HCT116 (cell line): ENCODE data around the gene PROCA1. TPM values are rescaled to one million over a fixed set of nuclear protein-coding genes. Genes with fewer than 3 reads are reported as not detected.

Experiments used
- ATAC-seq: fragments of 200-7000 bp; cut with Tn5 transposase; 2 replicates; pipeline ENCODE4 v1.9.1; 2020; ENCODE audit warnings: mild to moderate bottlenecking, moderate library complexity
- BruUV-seq: library from RNA; stranded (reverse); fragments of 400-500 nt; replicated peaks from 2 replicates; lab custom pipeline; 2021; lab: Mats Ljungman, UMichigan
- CTCF ChIA-PET: fragments of 300-600 bp; sonication (Branson Sonifier 250); formaldehyde crosslinking; loops from one replicate; lab custom pipeline; 2021; ENCODE audit warnings: antibody characterized with exemption; lab: Charles Lee
- POLR2A ChIA-PET: fragments of 300-600, 350-600 bp; sonication (Branson Sonifier 250); formaldehyde crosslinking; loops from one replicate; lab custom pipeline; 2021; ENCODE audit warnings: antibody characterized with exemption; lab: Charles Lee
- RAD21 ChIA-PET, 2 experiments: fragments of 300-600 bp; sonication (Branson Sonifier 250); formaldehyde crosslinking; loops; one replicate each; lab custom pipeline; 2023; ENCODE audit warnings: low total read pairs in 2 of 2; ENCODE audit not compliant: uncharacterized antibody in 2 of 2, unreplicated experiment in 2 of 2, low non-redundant PET in 1 of 2; lab: Charles Lee
- DNase-seq: peaks from one replicate; pipeline ENCODE4 v3.0.0-alpha.2; 2010; ENCODE audit warnings: low read depth, low spot score
- H2AFZ ChIP-seq: fragments of 200-600 bp; shearing (Covaris generic), sonication (generic); 2 replicates; pipeline ENCODE4 v1.6.1; 2017; ENCODE audit warnings: low read depth, mixed run types, mixed read lengths, antibody characterized with exemption, low read length; ENCODE audit not compliant: poor library complexity, severe bottlenecking
- H3K27ac ChIP-seq: 2 replicates; pipeline ENCODE4 v1.5.1; 2012; ENCODE audit warnings: low read depth, low read length
- H3K27me3 ChIP-seq: fragments of 200-600 bp; sonication (generic); 2 replicates; pipeline ENCODE4 v1.6.1; 2016; ENCODE audit warnings: mixed run types, low read length, mixed read lengths; ENCODE audit not compliant: insufficient read depth
- H3K36me3 ChIP-seq, 2 experiments: fragments of 200-500 bp in 1 of 2; fragments of 200-600 bp in 1 of 2; sonication (Bioruptor generic) in 1 of 2; sonication (generic) in 1 of 2; 2 replicates each; pipeline versions ENCODE4 v1.5.1 to v1.6.1; 2014 to 2016; ENCODE audit warnings: low read length in 2 of 2, inconsistent platforms in 1 of 2, mixed read lengths in 1 of 2, mixed run types in 1 of 2; ENCODE audit not compliant: insufficient read depth in 2 of 2, control insufficient read depth in 1 of 2
- H3K4me1 ChIP-seq, 2 experiments: fragments of 200-600 bp in 1 of 2; sonication (generic) in 1 of 2; 2 replicates each; pipeline versions ENCODE4 v1.5.1 to v1.6.1; 2012 to 2017; ENCODE audit warnings: low read length in 2 of 2, inconsistent platforms in 1 of 2, mild to moderate bottlenecking in 1 of 2, mixed read lengths in 1 of 2, mixed run types in 1 of 2, moderate library complexity in 1 of 2; ENCODE audit not compliant: insufficient read depth in 2 of 2, control insufficient read depth in 1 of 2
- H3K4me2 ChIP-seq: fragments of 200-600 bp; sonication (generic); 2 replicates; pipeline ENCODE4 v1.6.1; 2017; ENCODE audit warnings: mixed run types, low read length, mixed read lengths
- H3K4me3 ChIP-seq, 2 experiments: fragments of 200-600 bp in 1 of 2; sonication (generic) in 1 of 2; replicated peaks in 1 of 2; 2 replicates each; pipeline ENCODE4 v1.5.1; 2011 to 2016; ENCODE audit warnings: low read length in 2 of 2, control low read depth in 1 of 2, low read depth in 1 of 2, mild to moderate bottlenecking in 1 of 2, mixed read lengths in 1 of 2, mixed run types in 1 of 2
- H3K79me2 ChIP-seq: fragments of 200-600 bp; sonication (generic); 2 replicates; pipeline ENCODE4 v1.6.1; 2017; ENCODE audit warnings: mild to moderate bottlenecking, mixed run types, low read length, moderate library complexity, mixed read lengths; ENCODE audit not compliant: insufficient read depth
- H3K9ac ChIP-seq: fragments of 200-600 bp; sonication (generic); 2 replicates; pipeline ENCODE4 v1.6.1; 2016; ENCODE audit warnings: low read length, mixed read lengths
- H3K9me2 ChIP-seq: fragments of 200-600 bp; sonication (generic), shearing (Covaris generic); 2 replicates; pipeline ENCODE4 v1.6.1; 2017; ENCODE audit warnings: mixed run types, mild to moderate bottlenecking, moderate library complexity; ENCODE audit not compliant: insufficient read depth
- H3K9me3 ChIP-seq, 2 experiments: fragments of 200-500 bp in 1 of 2; fragments of 200-600 bp in 1 of 2; sonication (Bioruptor generic) in 1 of 2; sonication (generic) in 1 of 2; 2 replicates each; pipeline ENCODE4 v1.6.1; 2014 to 2017; ENCODE audit warnings: low read length in 2 of 2, mixed read lengths in 2 of 2, inconsistent platforms in 1 of 2, low read depth in 1 of 2, mild to moderate bottlenecking in 1 of 2, mixed run types in 1 of 2, moderate library complexity in 1 of 2; ENCODE audit not compliant: control insufficient read depth in 1 of 2, insufficient read depth in 1 of 2
- H4K20me1 ChIP-seq: fragments of 200-600 bp; sonication (generic), shearing (Covaris generic); 2 replicates; pipeline ENCODE4 v1.6.1; 2017; ENCODE audit warnings: mixed run types, mild to moderate bottlenecking, moderate library complexity; ENCODE audit not compliant: insufficient read depth
- CBX3 ChIP-seq: IDR thresholded peaks from 2 replicates; pipeline ENCODE4 v1.6.1; 2012; ENCODE audit warnings: low read depth
- CEBPB ChIP-seq: IDR thresholded peaks from 2 replicates; pipeline ENCODE4 v1.6.1; 2012; ENCODE audit warnings: low read depth
- EGR1 ChIP-seq: IDR thresholded peaks from 2 replicates; pipeline ENCODE4 v1.6.1; 2012; ENCODE audit warnings: low read depth
- ELF1 ChIP-seq: IDR thresholded peaks from 2 replicates; pipeline ENCODE4 v1.6.1; 2012; ENCODE audit warnings: low read depth, borderline replicate concordance
- EZH2 ChIP-seq: fragments of 200-600 bp; sonication (generic); IDR thresholded peaks from 2 replicates; pipeline ENCODE4 v1.6.1; 2017; ENCODE audit warnings: antibody characterized with exemption, mixed run types
- JUND ChIP-seq: IDR thresholded peaks from 2 replicates; pipeline ENCODE4 v1.6.1; 2012
- POLR2A ChIP-seq: IDR thresholded peaks from 2 replicates; pipeline ENCODE4 v1.7.0; 2011; ENCODE audit warnings: borderline replicate concordance; ENCODE audit not compliant: insufficient read depth, insufficient read length; ENCODE audit errors: extremely low read depth
- POLR2AphosphoS5 ChIP-seq: IDR thresholded peaks from 2 replicates; pipeline ENCODE4 v1.6.1; 2011; ENCODE audit warnings: mild to moderate bottlenecking, low read depth, low read length, moderate library complexity
- RAD21 ChIP-seq: IDR thresholded peaks from 2 replicates; pipeline ENCODE4 v1.6.1; 2012; ENCODE audit warnings: low read depth, mild to moderate bottlenecking
- SRF ChIP-seq: IDR thresholded peaks from 2 replicates; pipeline ENCODE4 v1.6.1; 2012; ENCODE audit warnings: low read depth
- TCF7L2 ChIP-seq: IDR thresholded peaks from 2 replicates; pipeline ENCODE4 v1.7.0; 2011; ENCODE audit warnings: borderline replicate concordance, inconsistent platforms; ENCODE audit not compliant: insufficient read depth, insufficient read length; ENCODE audit errors: extremely low read depth
- YY1 ChIP-seq: IDR thresholded peaks from 2 replicates; pipeline ENCODE4 v1.6.1; 2011; ENCODE audit warnings: low read length, low read depth, moderate library complexity, mild to moderate bottlenecking; ENCODE audit not compliant: insufficient replicate concordance; ENCODE audit errors: extremely low read depth
- intact Hi-C: fragments of 100-400 bp; cut with micrococcal nuclease; formaldehyde crosslinking; loops from 2 replicates; pipeline ENCODE4 v1.10.0; 2022
- total RNA-seq: library from RNA; stranded (reverse); gene quantifications from one replicate; pipeline ENCODE4 v1.2.1, GENCODE V29; 2021; ENCODE audit not compliant: unreplicated experiment
- TF ChIP-seq, protein P1 (sequence below): IDR thresholded peaks from 2 replicates; pipeline ENCODE4 v1.6.1; 2012; ENCODE audit warnings: low read depth
- TF ChIP-seq, protein P2 (sequence below): IDR thresholded peaks from 2 replicates; pipeline ENCODE4 v1.6.1; 2012
- TF ChIP-seq, protein P3 (sequence below): IDR thresholded peaks from 2 replicates; pipeline ENCODE4 v1.6.1; 2012

Gene PROCA1
- total RNA-seq, 1 experiment from 2014 or later, result 0.96 TPM

DNA sequence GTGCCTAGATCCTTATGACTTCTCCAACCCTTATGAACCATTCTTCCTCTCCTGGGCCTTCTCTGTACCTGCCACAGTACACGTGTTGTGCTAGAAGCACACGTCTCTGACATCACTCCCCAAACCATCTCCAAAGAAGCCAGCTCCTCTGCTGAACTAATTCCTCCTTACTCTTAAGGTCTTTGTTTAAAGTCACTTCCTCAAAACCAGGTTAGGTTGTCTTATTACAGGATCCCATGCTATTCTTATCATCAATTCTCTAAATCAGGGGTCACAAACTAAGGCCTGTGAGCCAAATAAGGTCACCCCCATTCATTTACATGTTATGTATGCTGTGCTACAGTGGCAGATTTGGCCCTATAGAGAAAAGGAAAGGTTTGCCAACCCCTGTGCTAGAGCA lies 45.7 kb downstream of the PROCA1 start:
- DNase-seq, result no peak

DNA sequence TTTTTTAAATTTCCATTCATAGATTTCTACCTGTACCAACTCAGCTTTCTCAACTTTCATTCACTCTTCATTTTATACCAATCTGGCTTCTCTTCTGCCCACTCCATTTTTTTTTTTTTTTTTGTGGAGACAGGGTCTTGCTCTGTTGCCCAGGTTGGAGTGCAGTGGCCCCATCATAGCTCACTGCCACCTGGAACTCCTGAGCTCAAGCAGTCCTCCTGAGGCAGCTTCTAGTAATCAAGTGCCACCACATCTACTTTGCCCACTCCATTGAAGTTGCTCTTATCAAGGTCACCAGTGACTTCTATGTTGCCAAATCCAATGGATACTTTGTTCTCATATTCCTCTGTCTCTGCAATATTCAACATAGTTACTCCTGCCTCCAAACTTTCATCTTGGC lies 48.0 kb downstream of the PROCA1 start:
- intact Hi-C loops, result no loop called here
- H3K36me3 ChIP-seq, result peaks cover 6 to 29% of the 10 kb centered on the region in 2 experiments; a peak in 2 of 4 replicates
- no peak for TF ChIP-seq ELF1
- TF ChIP-seq, protein P1, sequence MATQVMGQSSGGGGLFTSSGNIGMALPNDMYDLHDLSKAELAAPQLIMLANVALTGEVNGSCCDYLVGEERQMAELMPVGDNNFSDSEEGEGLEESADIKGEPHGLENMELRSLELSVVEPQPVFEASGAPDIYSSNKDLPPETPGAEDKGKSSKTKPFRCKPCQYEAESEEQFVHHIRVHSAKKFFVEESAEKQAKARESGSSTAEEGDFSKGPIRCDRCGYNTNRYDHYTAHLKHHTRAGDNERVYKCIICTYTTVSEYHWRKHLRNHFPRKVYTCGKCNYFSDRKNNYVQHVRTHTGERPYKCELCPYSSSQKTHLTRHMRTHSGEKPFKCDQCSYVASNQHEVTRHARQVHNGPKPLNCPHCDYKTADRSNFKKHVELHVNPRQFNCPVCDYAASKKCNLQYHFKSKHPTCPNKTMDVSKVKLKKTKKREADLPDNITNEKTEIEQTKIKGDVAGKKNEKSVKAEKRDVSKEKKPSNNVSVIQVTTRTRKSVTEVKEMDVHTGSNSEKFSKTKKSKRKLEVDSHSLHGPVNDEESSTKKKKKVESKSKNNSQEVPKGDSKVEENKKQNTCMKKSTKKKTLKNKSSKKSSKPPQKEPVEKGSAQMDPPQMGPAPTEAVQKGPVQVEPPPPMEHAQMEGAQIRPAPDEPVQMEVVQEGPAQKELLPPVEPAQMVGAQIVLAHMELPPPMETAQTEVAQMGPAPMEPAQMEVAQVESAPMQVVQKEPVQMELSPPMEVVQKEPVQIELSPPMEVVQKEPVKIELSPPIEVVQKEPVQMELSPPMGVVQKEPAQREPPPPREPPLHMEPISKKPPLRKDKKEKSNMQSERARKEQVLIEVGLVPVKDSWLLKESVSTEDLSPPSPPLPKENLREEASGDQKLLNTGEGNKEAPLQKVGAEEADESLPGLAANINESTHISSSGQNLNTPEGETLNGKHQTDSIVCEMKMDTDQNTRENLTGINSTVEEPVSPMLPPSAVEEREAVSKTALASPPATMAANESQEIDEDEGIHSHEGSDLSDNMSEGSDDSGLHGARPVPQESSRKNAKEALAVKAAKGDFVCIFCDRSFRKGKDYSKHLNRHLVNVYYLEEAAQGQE, result no peak
- no peak for TF ChIP-seq EGR1
- TF ChIP-seq POLR2A, result no peak
- TF ChIP-seq RAD21, result no peak
- TF ChIP-seq, protein P2, sequence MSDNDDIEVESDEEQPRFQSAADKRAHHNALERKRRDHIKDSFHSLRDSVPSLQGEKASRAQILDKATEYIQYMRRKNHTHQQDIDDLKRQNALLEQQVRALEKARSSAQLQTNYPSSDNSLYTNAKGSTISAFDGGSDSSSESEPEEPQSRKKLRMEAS, result no peak
- no peak for TF ChIP-seq POLR2AphosphoS5
- no peak for TF ChIP-seq JUND
- TF ChIP-seq CEBPB, result no peak
- TF ChIP-seq SRF, result no peak
- TF ChIP-seq EZH2, result no peak
- no peak for TF ChIP-seq TCF7L2
- no peak for TF ChIP-seq CBX3
- TF ChIP-seq, all 23 proteins: peak for 0
- Histone ChIP-seq H4K20me1 (no peaks in the 10 kb centered on the region), H3K9ac (no peak overlapping the region), H3K27ac (no peak overlapping the region), H3K79me2 (peaks cover 91% of the 10 kb centered on the region), H3K9me3 (no peaks in the 10 kb centered on the region), H3K4me3 (peak overlapping the region in 1 of 2 experiments; percentile 92; a peak in 1 of 4 replicates), H3K4me1 (peaks cover 12 to 13% of the 10 kb centered on the region in 2 experiments; a peak in 3 of 4 replicates), H3K4me2 (peak overlapping the region; percentile 77; the same call in 1 of the 2 replicates), H3K9me2 (no peaks in the 10 kb centered on the region), H3K27me3 (no peaks in the 10 kb centered on the region), H2AFZ (no peak overlapping the region)
- POLR2A ChIA-PET, result no interaction called here
- BruUV-seq, result no TSS peak
- CTCF ChIA-PET, result no interaction called here
- ATAC-seq, result no peak
- RAD21 ChIA-PET, result no interaction called here
- DNase-seq, result no peak

More for the DNA sequence above, 45.7 kb downstream of the PROCA1 start:
- Histone ChIP-seq H3K27me3 (no peaks in the 10 kb centered on the region), H3K36me3 (peaks cover 10 to 24% of the 10 kb centered on the region in 2 experiments), H3K9me3 (no peaks in the 10 kb centered on the region), H2AFZ (no peak overlapping the region), H3K4me3 (no peak overlapping the region), H3K79me2 (peaks cover 94% of the 10 kb centered on the region), H3K27ac (no peak overlapping the region), H4K20me1 (no peaks in the 10 kb centered on the region), H3K9me2 (no peaks in the 10 kb centered on the region), H3K4me1 (peaks cover 8 to 11% of the 10 kb centered on the region in 2 experiments; a peak in 3 of 4 replicates), H3K9ac (no peak overlapping the region), H3K4me2 (no peak overlapping the region)
- ChIA-PET CTCF (no interaction called here), RAD21 (no interaction called here), POLR2A (no interaction called here)
- no TSS peak for BruUV-seq
- TF ChIP-seq, protein P3, sequence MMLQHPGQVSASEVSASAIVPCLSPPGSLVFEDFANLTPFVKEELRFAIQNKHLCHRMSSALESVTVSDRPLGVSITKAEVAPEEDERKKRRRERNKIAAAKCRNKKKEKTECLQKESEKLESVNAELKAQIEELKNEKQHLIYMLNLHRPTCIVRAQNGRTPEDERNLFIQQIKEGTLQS, result no peak
- no peak for TF ChIP-seq RAD21
- TF ChIP-seq YY1, result no peak
- TF ChIP-seq, protein P2, result no peak
- TF ChIP-seq ELF1, result no peak
- no peak for ATAC-seq
- intact Hi-C loops, result no loop called here
